Common myeloid progenitor, CD34-positive (primary cell): Measurements from ENCODE around the gene PDE6H.

ENCODE experiments used
- CTCF ChIA-PET: fragments of 350-600 bp; sonication (Branson Sonifier 250); formaldehyde crosslinking; loops from one replicate; lab custom pipeline; 2021; ENCODE audit warnings: antibody characterized with exemption; lab: Charles Lee
- POLR2A ChIA-PET: fragments of 350-600 bp; sonication (Branson Sonifier 250); formaldehyde crosslinking; loops from one replicate; lab custom pipeline; 2021; ENCODE audit warnings: antibody characterized with exemption; lab: Charles Lee
- DNase-seq, 3 donors: peaks; one replicate each; pipeline versions ENCODE4 v3.0.0 to v3.0.0-alpha.2; 2013
- H3K27ac ChIP-seq, 2 experiments: 1 replicate in 1 of 2; 2 replicates in 1 of 2; pipeline ENCODE4 v1.7.0; 2013; ENCODE audit warnings: inconsistent platforms in 2 of 2, low read length in 2 of 2, mild to moderate bottlenecking in 2 of 2, low read depth in 1 of 2, moderate library complexity in 1 of 2; ENCODE audit not compliant: severe bottlenecking in 2 of 2, insufficient read depth in 1 of 2, poor library complexity in 1 of 2
- H3K27me3 ChIP-seq, 5 experiments: replicated peaks in 2 of 5; 1 replicate in 3 of 5; 2 replicates in 2 of 5; pipeline versions ENCODE4 v1.6.1 to v1.7.0; 2013; ENCODE audit warnings: low read length in 4 of 5, mild to moderate bottlenecking in 2 of 5, moderate library complexity in 2 of 5, inconsistent platforms in 1 of 5; ENCODE audit not compliant: insufficient read depth in 5 of 5, control insufficient read depth in 4 of 5
- H3K36me3 ChIP-seq, 4 experiments: 1 replicate in 2 of 4; 2 replicates in 2 of 4; pipeline versions ENCODE4 v1.6.1 to v1.7.0; 2013; ENCODE audit warnings: low read length in 3 of 4, control low read depth in 1 of 4, mild to moderate bottlenecking in 1 of 4; ENCODE audit not compliant: control insufficient read depth in 4 of 4, insufficient read depth in 4 of 4
- H3K4me1 ChIP-seq, 4 experiments: 1 replicate in 3 of 4; 2 replicates in 1 of 4; pipeline versions ENCODE4 v1.6.1 to v1.7.1; 2013; ENCODE audit warnings: low read length in 3 of 4, mild to moderate bottlenecking in 3 of 4, control low read depth in 1 of 4, inconsistent platforms in 1 of 4, moderate library complexity in 1 of 4; ENCODE audit not compliant: control insufficient read depth in 4 of 4, insufficient read depth in 4 of 4; ENCODE audit errors: control extremely low read depth in 1 of 4
- H3K4me3 ChIP-seq, 7 experiments: 1 replicate in 4 of 7; 2 replicates in 3 of 7; pipeline versions ENCODE4 v1.5.1 to v1.7.0; 2013; ENCODE audit warnings: mild to moderate bottlenecking in 7 of 7, low read length in 6 of 7, moderate library complexity in 6 of 7, inconsistent platforms in 2 of 7, low read depth in 2 of 7, control low read depth in 1 of 7; ENCODE audit not compliant: insufficient read depth in 4 of 7, control insufficient read depth in 1 of 7; ENCODE audit errors: extremely low read depth in 1 of 7
- H3K9me3 ChIP-seq, 5 experiments: 1 replicate in 4 of 5; 2 replicates in 1 of 5; pipeline versions ENCODE4 v1.6.1 to v1.7.1; 2013; ENCODE audit warnings: low read length in 4 of 5, mild to moderate bottlenecking in 2 of 5, inconsistent platforms in 1 of 5, low read depth in 1 of 5, moderate library complexity in 1 of 5; ENCODE audit not compliant: control insufficient read depth in 4 of 5, insufficient read depth in 2 of 5; ENCODE audit errors: control extremely low read depth in 1 of 5
- WGBS: methylation state at CpG from one replicate; pipeline ENCODE4 v1.1.5; 2013; ENCODE audit not compliant: insufficient coverage; 5-methylcytosine and 5-hydroxymethylcytosine counted together

The PDE6H gene

GRCh38 chr12:15001733-15002382 is 29.0 kb downstream of the PDE6H start:
- CTCF ChIA-PET: interaction anchor here (1.4 kb wide), 1 partner anchor 40 kb away, joined by 3 read pairs; no protein-coding TSS in a partner anchor
- no peak for DNase-seq
- H3K27me3 ChIP-seq: peaks cover 0 to 14% (median 4%) of the 10 kb centered on the region in 5 experiments
- H3K36me3 ChIP-seq: no peaks in the 10 kb centered on the region
- H3K4me1 ChIP-seq: no peaks in the 10 kb centered on the region
- WGBS: 38% methylated on average over 5 of the region's 6 CpGs
- no peaks in the 10 kb centered on the region for H3K9me3 ChIP-seq
- H3K4me3 ChIP-seq: no peak overlapping the region
- H3K27ac ChIP-seq: no peak overlapping the region
- POLR2A ChIA-PET: no interaction called here

GRCh38 chr12:15004421-15004820 is 31.6 kb downstream of the PDE6H start:
- WGBS: 100% methylated on average over 1 of the region's 2 CpGs
- no peaks in the 10 kb centered on the region for H3K36me3 ChIP-seq
- ChIA-PET CTCF (no interaction called here), POLR2A (no interaction called here)
- peaks cover 0 to under 1% (median 0%) of the 10 kb centered on the region in 5 experiments for H3K9me3 ChIP-seq
- no peak for DNase-seq
- H3K27ac ChIP-seq: no peak overlapping the region
- no peaks in the 10 kb centered on the region for H3K4me1 ChIP-seq
- peaks cover 0 to 14% (median 2%) of the 10 kb centered on the region in 5 experiments for H3K27me3 ChIP-seq
- H3K4me3 ChIP-seq: no peak overlapping the region

DNA sequence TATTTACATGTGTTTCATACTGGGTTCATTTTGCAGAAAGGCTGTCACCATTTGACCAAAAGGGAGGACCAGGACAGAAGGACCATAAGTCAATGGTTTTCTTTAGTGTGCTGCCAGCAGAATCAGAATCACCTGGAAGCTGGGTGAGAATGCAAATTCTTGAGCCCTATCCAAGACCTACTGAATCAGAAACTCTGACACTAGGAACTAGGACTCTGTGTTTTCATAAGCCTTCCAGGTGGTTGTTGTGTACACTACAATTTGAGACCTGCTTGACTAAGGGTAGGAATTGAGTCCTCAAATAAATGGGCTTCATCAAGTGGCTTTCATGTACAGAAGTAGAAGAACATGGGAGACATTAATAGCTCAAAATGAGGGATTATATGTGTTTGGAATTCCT is 32.2 kb downstream of the PDE6H start:
- H3K9me3 ChIP-seq: peaks cover 0 to 2% (median 0%) of the 10 kb centered on the region in 5 experiments
- no peaks in the 10 kb centered on the region for H3K36me3 ChIP-seq
- DNase-seq: no peak
- ChIA-PET POLR2A (no interaction called here), CTCF (no interaction called here)
- H3K27ac ChIP-seq: no peak overlapping the region
- H3K4me3 ChIP-seq: no peak overlapping the region
- no peaks in the 10 kb centered on the region for H3K4me1 ChIP-seq
- H3K27me3 ChIP-seq: peaks cover 0 to 14% (median under 1%) of the 10 kb centered on the region in 5 experiments

DNA sequence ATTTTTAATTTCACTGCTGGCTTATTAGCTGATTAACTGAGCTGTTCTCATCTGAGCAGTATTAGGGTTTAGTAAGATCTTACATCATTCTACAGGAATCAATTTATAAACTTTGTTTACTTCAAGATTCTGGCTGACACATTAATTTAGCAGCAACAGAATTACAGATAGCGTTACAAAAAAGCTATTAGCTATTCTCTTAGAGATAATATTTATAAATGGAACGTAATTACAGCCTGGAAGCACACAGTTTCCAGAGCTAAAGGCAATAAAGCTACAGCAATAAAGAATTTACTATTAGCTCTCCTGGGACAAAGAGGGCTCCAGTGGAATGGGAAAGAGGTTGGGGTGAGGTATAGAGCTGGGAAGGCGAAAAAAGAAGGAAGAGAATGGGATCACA is 34.7 kb downstream of the PDE6H start:
- ChIA-PET POLR2A (interaction anchor here (0.7 kb wide), 1 partner anchor 11 kb away, joined by 3 read pairs; no protein-coding TSS in a partner anchor), CTCF (interaction anchor here (0.6 to 1.0 kb wide), 2 partner anchors 11 to 539 kb away, joined by 3 read pairs; no protein-coding TSS in a partner anchor)
- WGBS: 100% methylated on average over 1 of the region's 3 CpGs
- no peak for DNase-seq
- Histone ChIP-seq H3K4me3 (no peak overlapping the region), H3K9me3 (peaks cover 0 to 2% (median 0%) of the 10 kb centered on the region in 5 experiments), H3K4me1 (no peaks in the 10 kb centered on the region), H3K27me3 (peaks cover 0 to 7% (median 0%) of the 10 kb centered on the region in 5 experiments), H3K36me3 (no peaks in the 10 kb centered on the region), H3K27ac (no peak overlapping the region)

DNA sequence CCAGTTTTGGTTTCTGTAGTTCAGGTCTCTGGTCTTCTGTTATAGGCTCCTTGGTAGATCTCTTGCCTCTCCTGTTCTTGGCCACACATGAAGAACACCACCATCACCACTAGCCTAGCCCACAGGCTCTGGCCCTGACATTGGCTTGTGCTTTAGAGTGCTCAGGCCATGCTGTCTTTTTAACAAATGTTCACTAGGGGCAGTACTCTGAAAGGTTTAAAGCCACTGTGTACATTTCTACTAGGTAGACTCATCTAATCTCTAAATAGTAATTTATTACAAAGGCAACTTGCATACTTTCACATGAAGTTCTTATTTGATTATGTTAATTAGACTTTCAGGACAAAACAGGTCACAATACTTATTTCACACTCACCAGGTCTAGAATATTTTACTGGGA is 38.3 kb downstream of the PDE6H start:
- DNase-seq: no peak
- no peak overlapping the region for H3K4me3 ChIP-seq
- H3K27ac ChIP-seq: no peak overlapping the region
- H3K36me3 ChIP-seq: no peaks in the 10 kb centered on the region
- CTCF ChIA-PET: interaction anchor here (1.0 kb wide), 1 partner anchor 8 kb away, joined by 4 read pairs; no protein-coding TSS in a partner anchor
- POLR2A ChIA-PET: no interaction called here
- H3K9me3 ChIP-seq: peaks cover 0 to 2% (median 0%) of the 10 kb centered on the region in 5 experiments
- no peaks in the 10 kb centered on the region for H3K4me1 ChIP-seq
- peaks cover 0 to 1% (median 0%) of the 10 kb centered on the region in 5 experiments for H3K27me3 ChIP-seq

DNA sequence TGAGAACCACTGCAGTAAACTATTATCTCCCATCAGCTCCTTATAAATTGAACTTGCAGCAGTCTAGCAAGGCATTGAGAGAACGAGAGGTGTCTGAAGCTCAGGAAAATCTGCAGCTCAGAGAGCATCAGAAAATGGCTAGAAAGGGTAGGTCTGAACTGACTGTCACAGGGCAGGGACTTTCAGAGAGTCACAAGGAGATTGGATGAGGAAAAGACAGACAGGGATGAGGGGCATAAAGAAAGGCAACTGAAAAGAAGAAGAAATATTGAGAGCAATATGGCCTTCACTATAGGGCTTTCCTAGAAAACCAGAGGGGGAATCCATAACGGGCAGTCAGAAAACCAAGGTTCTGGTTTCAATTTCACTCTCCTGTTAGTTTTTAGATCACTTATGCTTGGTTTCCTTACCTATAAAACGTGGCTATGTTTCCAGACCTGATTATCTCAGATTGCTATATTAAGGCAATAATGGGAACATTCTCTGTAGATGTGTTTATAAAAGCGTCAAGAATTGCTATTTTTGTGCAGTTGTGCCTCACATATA is 40.9 kb downstream of the PDE6H start:
- Histone ChIP-seq H3K36me3 (no peaks in the 10 kb centered on the region), H3K4me3 (no peak overlapping the region), H3K4me1 (no peaks in the 10 kb centered on the region), H3K27ac (no peak overlapping the region), H3K27me3 (peaks cover 0 to 2% (median 0%) of the 10 kb centered on the region in 5 experiments), H3K9me3 (peaks cover 0 to 2% (median 0%) of the 10 kb centered on the region in 5 experiments)
- ChIA-PET CTCF (no interaction called here), POLR2A (no interaction called here)
- no peak for DNase-seq
- 50% methylated on average over 3 of the region's 4 CpGs for WGBS

DNA sequence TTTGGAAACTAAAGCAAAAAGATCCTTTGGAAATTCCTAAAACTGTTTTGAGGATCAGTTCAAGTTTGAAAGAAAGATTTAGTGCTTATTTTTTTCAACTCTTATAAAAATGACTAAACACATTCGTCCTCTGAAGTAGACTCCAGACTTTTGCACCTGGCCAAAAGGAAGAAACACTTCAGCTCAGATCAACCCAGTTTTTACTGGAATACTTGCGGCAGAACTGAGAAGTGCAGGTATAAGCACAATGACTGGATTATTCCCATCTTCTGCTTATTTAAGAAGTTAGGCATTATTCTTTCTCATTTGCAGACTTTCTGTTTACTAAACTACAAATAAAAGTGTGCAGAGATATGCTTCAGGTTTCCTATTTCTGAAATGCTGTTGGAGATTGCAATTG is 41.9 kb downstream of the PDE6H start:
- Histone ChIP-seq H3K4me3 (no peak overlapping the region), H3K4me1 (no peaks in the 10 kb centered on the region), H3K9me3 (no peaks in the 10 kb centered on the region), H3K36me3 (no peaks in the 10 kb centered on the region), H3K27ac (no peak overlapping the region), H3K27me3 (peaks cover 0 to 2% (median 0%) of the 10 kb centered on the region in 5 experiments)
- no peak for DNase-seq
- POLR2A ChIA-PET: no interaction called here
- 56% methylated on average over 1 of the region's 2 CpGs for WGBS
- CTCF ChIA-PET: no interaction called here
